Measurements from ENCODE around the gene KIAA0513. TPM values are rescaled to one million over a fixed set of nuclear protein-coding genes. Genes with fewer than 3 reads are reported as not detected.

KIAA0513 gene
- total RNA-seq, 4 donors from 2014 or later, result 5.5 to 13.8 (median 11.7) TPM

- no peak for TF ChIP-seq CTCF (IDR thresholded peaks at IDR 0.05; ENCODE audit: low read depth)
These were observed 13.9 kb downstream of the KIAA0513 start for GRCh38 chr16:85041219-85042166.

GRCh38 chr16:85042167-85042526 is 14.6 kb downstream of the KIAA0513 start:
- no peak for TF ChIP-seq CTCF (IDR thresholded peaks at IDR 0.05; ENCODE audit: low read depth)

GRCh38 chr16:85042606-85043005 is 15.0 kb downstream of the KIAA0513 start:
- TF ChIP-seq CTCF (IDR thresholded peaks at IDR 0.05; ENCODE audit: low read depth), result no peak

- TF ChIP-seq CTCF (IDR thresholded peaks at IDR 0.05; ENCODE audit: low read depth), result no peak
These were observed 17.5 kb downstream of the KIAA0513 start for GRCh38 chr16:85045077-85045476.

- no peak for TF ChIP-seq CTCF (IDR thresholded peaks at IDR 0.05; ENCODE audit: low read depth)
These were observed 18.3 kb downstream of the KIAA0513 start for GRCh38 chr16:85045641-85046471.

- no peak for TF ChIP-seq CTCF (IDR thresholded peaks at IDR 0.05; ENCODE audit: low read depth)
These were observed 18.9 kb downstream of the KIAA0513 start for GRCh38 chr16:85046472-85046916.
